Prostate gland (tissue), 2 donors: Measurements from ENCODE around the gene NEIL3. TPM values are rescaled to one million over a fixed set of nuclear protein-coding genes. Genes with fewer than 3 reads are reported as not detected.

Experiments
- DNase-seq: peaks from one replicate; pipeline ENCODE4 v3.0.0-alpha.2; 2019; ENCODE audit warnings: low spot score
- H3K27ac ChIP-seq, 2 donors: fragments of 200-600 bp; sonication (generic); 2 replicates each; pipeline ENCODE4 v1.5.1; 2017 to 2019
- H3K27me3 ChIP-seq: fragments of 200-600 bp; sonication (generic); replicated peaks from 2 replicates; pipeline ENCODE4 v1.5.1; 2019; ENCODE audit not compliant: insufficient read depth
- H3K36me3 ChIP-seq, 2 donors: fragments of 200-600 bp; sonication (generic); 1 replicate in 1 of 2; 2 replicates in 1 of 2; pipeline versions ENCODE4 v1.5.1 to v1.8.1; 2017 to 2019
- H3K4me1 ChIP-seq: fragments of 200-600 bp; sonication (generic); replicated peaks from 2 replicates; pipeline ENCODE4 v1.5.1; 2019
- H3K4me3 ChIP-seq, 2 donors: fragments of 200-600 bp; sonication (generic); 2 replicates each; pipeline ENCODE4 v1.5.1; 2017 to 2019
- H3K9me3 ChIP-seq: fragments of 200-600 bp; sonication (generic); 2 replicates; pipeline ENCODE4 v1.5.1; 2017
- POLR2A ChIP-seq: fragments of 450-650 bp; IDR thresholded peaks from one replicate; pipeline ENCODE4 v1.6.1; 2016; ENCODE audit warnings: antibody characterized with exemption, mild to moderate bottlenecking
- POLR2AphosphoS5 ChIP-seq: sonication (generic); formaldehyde crosslinking; IDR thresholded peaks from one replicate; pipeline ENCODE4 v1.6.1; 2017; ENCODE audit warnings: antibody characterized with exemption
- whole genome bisulfite sequencing: methylation state at CpG from one replicate; pipeline ENCODE4 v1.1.5; 2018; 5-methylcytosine and 5-hydroxymethylcytosine counted together
- intact Hi-C: fragments of 100-400 bp; cut with DNase I; formaldehyde crosslinking; loops from one replicate; pipeline ENCODE4 v1.14.2; 2022
- total RNA-seq, 2 donors: library from RNA; depleted of rRNA; stranded (reverse); fragments of >200 nt; gene quantifications; one replicate each; pipeline ENCODE4 v1.1.0, GENCODE V29; 2016
- TF ChIP-seq, protein P1 (sequence below), 4 experiments: fragments of 200-600 bp in 2 of 4; fragments of 450-650 bp in 2 of 4; sonication (generic) in 2 of 4; IDR thresholded peaks; 1 replicate in 3 of 4; 2 replicates in 1 of 4; pipeline ENCODE4 v1.5.1; 2016 to 2019; ENCODE audit warnings: antibody characterized with exemption in 4 of 4, mild to moderate bottlenecking in 2 of 4, moderate library complexity in 2 of 4

The NEIL3 gene
- total RNA-seq, 2 donors from 2014 or later, result 0.51 to 0.59 TPM

DNA sequence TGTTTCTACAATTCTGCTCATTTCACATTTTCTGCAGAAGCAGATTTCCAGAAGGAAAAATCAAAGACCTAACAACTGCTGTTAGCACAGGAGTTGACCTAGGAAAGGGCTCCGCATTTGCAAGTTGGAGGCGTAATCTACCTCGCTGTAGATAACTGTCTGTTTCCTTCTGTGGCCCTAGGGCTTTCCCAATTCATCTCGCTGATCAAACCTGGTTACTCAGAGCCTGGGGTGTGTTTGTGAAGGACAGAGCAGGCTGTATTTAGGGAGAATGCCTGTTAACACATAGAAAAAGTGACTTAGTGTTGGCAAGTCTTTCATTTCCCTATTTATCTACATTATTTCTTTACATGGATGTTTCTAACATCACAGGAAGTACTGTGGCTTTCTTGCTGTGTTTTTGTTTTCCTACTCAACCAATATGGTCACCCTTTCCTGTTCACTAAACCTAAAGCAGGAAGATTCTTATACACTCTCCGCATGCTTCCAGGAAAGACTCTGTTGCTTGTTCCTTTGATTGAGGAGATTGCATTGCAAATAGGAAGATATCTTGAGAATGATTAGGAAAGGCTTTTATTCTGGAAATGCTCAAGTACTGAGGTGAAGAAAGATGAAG is 92.1 kb downstream of the NEIL3 start:
- no peaks in the 10 kb centered on the region for H3K4me1 ChIP-seq
- no peaks in the 10 kb centered on the region for H3K9me3 ChIP-seq
- no peaks in the 10 kb centered on the region for H3K36me3 ChIP-seq
- WGBS, result 83% methylated on average over 5 of the region's 5 CpGs
- TF ChIP-seq POLR2A, result no peak
- no peak for TF ChIP-seq POLR2AphosphoS5
- TF ChIP-seq, protein P1, sequence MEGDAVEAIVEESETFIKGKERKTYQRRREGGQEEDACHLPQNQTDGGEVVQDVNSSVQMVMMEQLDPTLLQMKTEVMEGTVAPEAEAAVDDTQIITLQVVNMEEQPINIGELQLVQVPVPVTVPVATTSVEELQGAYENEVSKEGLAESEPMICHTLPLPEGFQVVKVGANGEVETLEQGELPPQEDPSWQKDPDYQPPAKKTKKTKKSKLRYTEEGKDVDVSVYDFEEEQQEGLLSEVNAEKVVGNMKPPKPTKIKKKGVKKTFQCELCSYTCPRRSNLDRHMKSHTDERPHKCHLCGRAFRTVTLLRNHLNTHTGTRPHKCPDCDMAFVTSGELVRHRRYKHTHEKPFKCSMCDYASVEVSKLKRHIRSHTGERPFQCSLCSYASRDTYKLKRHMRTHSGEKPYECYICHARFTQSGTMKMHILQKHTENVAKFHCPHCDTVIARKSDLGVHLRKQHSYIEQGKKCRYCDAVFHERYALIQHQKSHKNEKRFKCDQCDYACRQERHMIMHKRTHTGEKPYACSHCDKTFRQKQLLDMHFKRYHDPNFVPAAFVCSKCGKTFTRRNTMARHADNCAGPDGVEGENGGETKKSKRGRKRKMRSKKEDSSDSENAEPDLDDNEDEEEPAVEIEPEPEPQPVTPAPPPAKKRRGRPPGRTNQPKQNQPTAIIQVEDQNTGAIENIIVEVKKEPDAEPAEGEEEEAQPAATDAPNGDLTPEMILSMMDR (IDR thresholded peaks at IDR 0.05), result no peak
- no peak overlapping the region for H3K27ac ChIP-seq
- H3K4me3 ChIP-seq, result no peak overlapping the region
- no peak for DNase-seq
- no peaks in the 10 kb centered on the region for H3K27me3 ChIP-seq
- intact Hi-C loops, result no loop called here

DNA sequence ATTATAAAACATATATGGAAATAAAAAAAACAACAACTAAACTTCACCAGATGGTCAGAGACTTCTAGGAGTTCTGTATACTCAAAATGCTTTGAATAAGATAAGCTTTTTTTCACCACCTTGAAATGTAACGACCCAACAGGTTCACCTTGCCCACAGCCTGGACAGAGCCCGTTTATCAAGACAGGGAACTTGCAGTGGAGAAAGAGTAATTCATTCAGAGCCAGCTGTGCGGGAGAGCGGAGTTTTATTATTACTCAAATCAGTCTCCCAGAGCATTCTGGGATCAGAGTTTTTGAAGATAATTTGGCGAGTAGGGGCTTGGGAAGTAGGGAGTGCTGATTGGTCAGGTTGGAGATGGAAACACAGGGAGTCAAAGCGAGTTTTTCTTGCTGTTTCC is 94.1 kb downstream of the NEIL3 start:
- intact Hi-C loops, result no loop called here
- Histone ChIP-seq H3K4me3 (no peak overlapping the region), H3K9me3 (no peaks in the 10 kb centered on the region), H3K27me3 (no peaks in the 10 kb centered on the region), H3K4me1 (no peaks in the 10 kb centered on the region), H3K27ac (no peak overlapping the region), H3K36me3 (no peaks in the 10 kb centered on the region)
- no peak for DNase-seq
- TF ChIP-seq POLR2A, result no peak
- TF ChIP-seq POLR2AphosphoS5, result no peak
- TF ChIP-seq, protein P1 (IDR thresholded peaks at IDR 0.05), result no peak
- WGBS, result 54% methylated on average over 6 of the region's 6 CpGs

DNA sequence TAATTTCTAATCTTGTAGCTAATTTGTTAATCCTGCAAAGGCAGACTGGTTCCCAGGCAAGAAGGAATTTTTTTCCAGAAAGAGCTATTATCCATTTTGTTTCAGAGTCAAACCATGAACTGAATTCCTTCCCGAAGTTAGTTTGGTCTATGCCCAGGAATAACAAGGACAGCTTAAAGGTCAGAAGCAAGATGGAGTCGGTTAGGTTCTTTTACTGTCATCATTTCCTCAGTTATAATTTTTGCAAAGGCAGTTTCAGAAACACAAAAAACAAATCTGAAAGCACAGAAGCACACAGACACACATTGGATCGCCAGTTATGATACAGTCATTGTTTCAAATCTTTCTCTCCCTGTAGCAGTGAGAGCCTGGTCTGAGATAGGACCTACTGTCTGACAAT is 94.7 kb downstream of the NEIL3 start:
- H3K27ac ChIP-seq, result no peak overlapping the region
- no peak overlapping the region for H3K4me3 ChIP-seq
- 82% methylated on average over 3 of the region's 3 CpGs for WGBS
- H3K36me3 ChIP-seq, result no peaks in the 10 kb centered on the region
- DNase-seq, result no peak
- no peaks in the 10 kb centered on the region for H3K4me1 ChIP-seq
- TF ChIP-seq POLR2A (no peak), POLR2AphosphoS5 (no peak)
- TF ChIP-seq, protein P1 (IDR thresholded peaks at IDR 0.05), result no peak
- no peaks in the 10 kb centered on the region for H3K9me3 ChIP-seq
- H3K27me3 ChIP-seq, result no peaks in the 10 kb centered on the region
- intact Hi-C loops, result no loop called here

DNA sequence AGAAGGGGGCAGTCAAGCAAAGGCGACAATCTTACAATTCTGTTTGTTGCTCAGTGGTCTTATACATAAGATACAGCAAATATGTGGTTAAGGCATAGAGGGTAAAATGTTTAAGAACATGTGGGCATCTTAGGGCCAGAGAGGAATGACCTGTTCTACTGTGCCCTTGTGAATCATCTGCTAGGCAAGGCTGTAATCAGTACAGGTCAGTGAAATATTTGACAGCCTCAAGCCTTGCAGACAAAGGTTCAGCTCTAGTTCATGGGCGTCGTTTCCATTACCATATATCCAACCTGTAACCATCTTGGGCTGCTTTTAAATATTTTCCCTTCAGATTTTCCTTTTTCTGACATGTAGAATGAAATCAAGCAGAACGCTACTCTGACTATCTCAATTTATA is 95.3 kb downstream of the NEIL3 start:
- H3K4me1 ChIP-seq, result no peaks in the 10 kb centered on the region
- no peaks in the 10 kb centered on the region for H3K36me3 ChIP-seq
- no peaks in the 10 kb centered on the region for H3K27me3 ChIP-seq
- H3K27ac ChIP-seq, result no peak overlapping the region
- DNase-seq, result no peak
- no peak overlapping the region for H3K4me3 ChIP-seq
- WGBS, result 74% methylated on average over 4 of the region's 4 CpGs
- no peaks in the 10 kb centered on the region for H3K9me3 ChIP-seq
- TF ChIP-seq POLR2A, result no peak
- TF ChIP-seq, protein P1 (IDR thresholded peaks at IDR 0.05), result no peak
- intact Hi-C loops, result no loop called here

DNA sequence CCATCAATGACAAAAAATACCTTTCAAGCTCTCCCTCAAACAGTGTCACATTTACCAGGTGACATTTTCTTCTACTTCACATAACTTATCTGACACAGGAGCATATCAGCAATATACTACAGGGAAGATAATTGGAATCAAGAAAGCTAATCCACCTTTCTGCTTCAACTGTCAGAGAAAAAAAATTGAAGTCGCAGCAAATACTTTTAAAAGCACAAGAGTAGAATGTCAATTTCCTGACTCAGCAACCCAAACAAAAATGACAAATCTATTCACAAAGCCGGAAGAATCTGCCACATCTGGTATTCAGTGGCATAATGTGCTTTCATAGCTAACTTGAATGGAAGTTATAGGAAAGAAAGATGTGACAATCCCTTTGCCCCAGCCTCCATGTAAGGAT is 95.8 kb downstream of the NEIL3 start:
- Histone ChIP-seq H3K9me3 (no peaks in the 10 kb centered on the region), H3K27ac (no peak overlapping the region), H3K27me3 (no peaks in the 10 kb centered on the region), H3K4me1 (no peaks in the 10 kb centered on the region), H3K36me3 (no peaks in the 10 kb centered on the region), H3K4me3 (no peak overlapping the region)
- no peak for TF ChIP-seq POLR2AphosphoS5
- TF ChIP-seq POLR2A, result no peak
- TF ChIP-seq, protein P1 (IDR thresholded peaks at IDR 0.05), result no peak
- 43% methylated on average over 2 of the region's 2 CpGs for WGBS
- DNase-seq, result no peak
- intact Hi-C loops, result no loop called here
